CD14-positive monocyte (primary cell): ENCODE data around the gene CDH5. TPM values are rescaled to one million over a fixed set of nuclear protein-coding genes. Genes with fewer than 3 reads are reported as not detected.

Experiments used
- DNase-seq, 3 donors: peaks; one replicate each; pipeline ENCODE4 v3.0.0-alpha.2; 2011 to 2022
- H2AFZ ChIP-seq: 2 replicates; pipeline ENCODE4 v1.6.0; 2012; ENCODE audit warnings: mild to moderate bottlenecking, low read depth, low read length, inconsistent platforms; ENCODE audit not compliant: insufficient read depth, poor library complexity, severe bottlenecking
- H3K27ac ChIP-seq, 2 donors: 1 replicate in 1 of 2; 2 replicates in 1 of 2; pipeline ENCODE4 v1.5.1; 2012 to 2013; ENCODE audit warnings: low read length in 2 of 2, control low read depth in 1 of 2, inconsistent platforms in 1 of 2, low read depth in 1 of 2, mild to moderate bottlenecking in 1 of 2
- H3K27me3 ChIP-seq, 2 donors: one replicate each; pipeline versions ENCODE4 v1.6.0 to v1.6.1; 2011 to 2013; ENCODE audit warnings: low read length in 2 of 2; ENCODE audit not compliant: control insufficient read depth in 2 of 2, insufficient read depth in 2 of 2
- H3K36me3 ChIP-seq, 2 donors: replicated peaks in 1 of 2; 1 replicate in 1 of 2; 2 replicates in 1 of 2; pipeline versions ENCODE4 v1.5.1 to v1.6.1; 2012 to 2013; ENCODE audit warnings: low read length in 2 of 2, control low read depth in 1 of 2, inconsistent platforms in 1 of 2, mild to moderate bottlenecking in 1 of 2; ENCODE audit not compliant: insufficient read depth in 2 of 2, control insufficient read depth in 1 of 2
- H3K4me1 ChIP-seq, 2 donors: 1 replicate in 1 of 2; 2 replicates in 1 of 2; pipeline versions ENCODE4 v1.5.1 to v1.6.1; 2012 to 2013; ENCODE audit warnings: low read length in 2 of 2, control low read depth in 1 of 2, inconsistent platforms in 1 of 2, mild to moderate bottlenecking in 1 of 2, moderate library complexity in 1 of 2; ENCODE audit not compliant: insufficient read depth in 2 of 2, control insufficient read depth in 1 of 2
- H3K4me2 ChIP-seq: replicated peaks from 2 replicates; pipeline ENCODE3; 2012; ENCODE audit warnings: low read length, moderate library complexity, mild to moderate bottlenecking; ENCODE audit not compliant: poor library complexity, severe bottlenecking; ENCODE audit errors: extremely low read depth
- H3K4me3 ChIP-seq, 3 experiments: fragments of 200-600 bp in 1 of 3; sonication (generic) in 1 of 3; replicated peaks in 1 of 3; 1 replicate in 2 of 3; 2 replicates in 1 of 3; pipeline ENCODE4 v1.5.1; 2011 to 2013; ENCODE audit warnings: low read length in 3 of 3, mild to moderate bottlenecking in 3 of 3, control low read depth in 2 of 3, low read depth in 2 of 3, inconsistent platforms in 1 of 3, moderate library complexity in 1 of 3
- H3K79me2 ChIP-seq: 2 replicates; pipeline ENCODE4 v1.6.0; 2012; ENCODE audit warnings: mild to moderate bottlenecking, control low read depth, inconsistent platforms, low read length, moderate library complexity; ENCODE audit not compliant: insufficient read depth
- H3K9ac ChIP-seq: 2 replicates; pipeline ENCODE4 v1.6.0; 2017; ENCODE audit warnings: low read length, mild to moderate bottlenecking; ENCODE audit not compliant: insufficient read depth, poor library complexity, severe bottlenecking
- H3K9me3 ChIP-seq, 2 donors: replicated peaks in 1 of 2; 1 replicate in 1 of 2; 2 replicates in 1 of 2; pipeline versions ENCODE4 v1.5.1 to v1.6.1; 2012 to 2013; ENCODE audit warnings: low read length in 2 of 2, control low read depth in 1 of 2; ENCODE audit not compliant: control insufficient read depth in 1 of 2, insufficient read depth in 1 of 2
- H4K20me1 ChIP-seq: 2 replicates; pipeline ENCODE4 v1.6.0; 2012; ENCODE audit warnings: mild to moderate bottlenecking, low read length, control low read depth, moderate library complexity; ENCODE audit not compliant: insufficient read depth
- H3K27ac Mint-ChIP-seq, 7 donors: one replicate each; pipeline ENCODE4 v1.8.0; 2020; ENCODE audit warnings: mild to moderate bottlenecking in 7 of 7, mixed read lengths in 7 of 7, moderate library complexity in 6 of 7, inconsistent platforms in 2 of 7
- H3K27me3 Mint-ChIP-seq, 3 donors: one replicate each; pipeline ENCODE4 v1.8.0; 2021 to 2022; ENCODE audit warnings: low read depth in 3 of 3, mild to moderate bottlenecking in 3 of 3, mixed read lengths in 3 of 3, moderate library complexity in 3 of 3, inconsistent platforms in 1 of 3
- H3K36me3 Mint-ChIP-seq, 2 donors: one replicate each; pipeline ENCODE4 v1.8.0; 2020; ENCODE audit warnings: mixed read lengths in 2 of 2, inconsistent platforms in 1 of 2, mild to moderate bottlenecking in 1 of 2
- H3K4me1 Mint-ChIP-seq: one replicate; pipeline ENCODE4 v1.8.0; 2020; ENCODE audit warnings: mild to moderate bottlenecking, mixed read lengths
- H3K4me3 Mint-ChIP-seq, 2 donors: one replicate each; pipeline ENCODE4 v1.8.0; 2020; ENCODE audit warnings: mild to moderate bottlenecking in 2 of 2, mixed read lengths in 2 of 2, moderate library complexity in 1 of 2
- H3K9me3 Mint-ChIP-seq, 7 donors: one replicate each; pipeline ENCODE4 v1.8.0; 2020 to 2022; ENCODE audit warnings: mixed read lengths in 7 of 7, mild to moderate bottlenecking in 6 of 7, moderate library complexity in 6 of 7, inconsistent platforms in 2 of 7
- CTCF ChIP-seq: fragments of 200-600 bp; IDR thresholded peaks from one replicate; pipeline ENCODE4 v1.8.0; 2022; ENCODE audit warnings: antibody characterized with exemption, mild to moderate bottlenecking
- WGBS: methylation state at CpG from one replicate; pipeline ENCODE4 v1.1.5; 2013; ENCODE audit warnings: missing lambda C conversion rate; ENCODE audit not compliant: insufficient coverage; 5-methylcytosine and 5-hydroxymethylcytosine counted together
- intact Hi-C, 2 donors: fragments of 100-400 bp; cut with micrococcal nuclease; formaldehyde crosslinking; loops; one replicate each; pipeline versions ENCODE4 v1.15.0 to v1.15.1; 2023
- polyA plus RNA-seq, 3 donors: library from polyadenylated mRNA; depleted of rRNA in 1 of 3; unstranded in 2 of 3; stranded (reverse) in 1 of 3; fragments of 300-500 nt in 2 of 3; fragments of >200 nt in 1 of 3; fragmentation: Illumina TruSeq in 2 of 3; gene quantifications; 1 replicate in 2 of 3; 2 replicates in 1 of 3; pipeline ENCODE4 v1.2.3, GENCODE V29; 2012 to 2021

Gene CDH5
- polyA plus RNA-seq, 3 donors = 0.12 to 0.22 TPM; not detected in 1

- Histone ChIP-seq H3K4me3 (no peak overlapping the region), H3K27ac (no peak overlapping the region), H3K9me3 (no peaks in the 10 kb centered on the region), H3K27me3 (peaks cover 0 to 14% of the 10 kb centered on the region in 2 donors), H2AFZ (no peak overlapping the region), H3K9ac (no peak overlapping the region), H3K36me3 (no peaks in the 10 kb centered on the region), H3K4me2 (no peak overlapping the region), H3K79me2 (no peaks in the 10 kb centered on the region), H3K4me1 (peaks cover 57 to 64% of the 10 kb centered on the region in 2 donors), H4K20me1 (no peaks in the 10 kb centered on the region)
- Mint-ChIP-seq H3K4me3 (peak overlapping the region in 1 of 2 donors; percentile 40), H3K9me3 (peaks cover 0 to 6% (median 0%) of the 10 kb centered on the region in 7 donors), H3K36me3 (no peaks in the 10 kb centered on the region), H3K27ac (peak overlapping the region in 1 of 7 donors; percentile 50), H3K4me1 (peaks cover 82% of the 10 kb centered on the region), H3K27me3 (peaks cover 15 to 36% (median 20%) of the 10 kb centered on the region in 3 donors)
- 55% methylated on average over 2 of the region's 2 CpGs for WGBS
- no peak for TF ChIP-seq CTCF
- intact Hi-C loops = no loop called here
- DNase-seq = no peak
Measured at GRCh38 chr16:66364959-66365306, 1.6 kb upstream of the CDH5 start.

DNA sequence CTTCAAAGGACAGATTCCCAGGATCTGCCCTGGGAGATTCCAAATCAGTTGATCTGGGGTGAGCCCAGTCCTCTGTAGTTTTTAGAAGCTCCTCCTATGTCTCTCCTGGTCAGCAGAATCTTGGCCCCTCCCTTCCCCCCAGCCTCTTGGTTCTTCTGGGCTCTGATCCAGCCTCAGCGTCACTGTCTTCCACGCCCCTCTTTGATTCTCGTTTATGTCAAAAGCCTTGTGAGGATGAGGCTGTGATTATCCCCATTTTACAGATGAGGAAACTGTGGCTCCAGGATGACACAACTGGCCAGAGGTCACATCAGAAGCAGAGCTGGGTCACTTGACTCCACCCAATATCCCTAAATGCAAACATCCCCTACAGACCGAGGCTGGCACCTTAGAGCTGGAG, 840 bp upstream of the CDH5 start:
- peaks cover 82% of the 10 kb centered on the region for H3K4me1 Mint-ChIP-seq
- peaks cover 15 to 36% (median 20%) of the 10 kb centered on the region in 3 donors for H3K27me3 Mint-ChIP-seq
- no peaks in the 10 kb centered on the region for H3K36me3 ChIP-seq
- H3K27ac ChIP-seq = no peak overlapping the region
- no peaks in the 10 kb centered on the region for H3K36me3 Mint-ChIP-seq
- TF ChIP-seq CTCF = no peak
- H3K4me2 ChIP-seq = no peak overlapping the region
- no peak overlapping the region for H3K9ac ChIP-seq
- H3K4me3 ChIP-seq = no peak overlapping the region
- 70% methylated on average over 1 of the region's 4 CpGs for WGBS
- intact Hi-C loops = no loop called here
- H3K27me3 ChIP-seq = peaks cover 0 to 14% of the 10 kb centered on the region in 2 donors
- H3K27ac Mint-ChIP-seq = peak overlapping the region in 2 of 7 donors; percentile 4 to 24
- peaks cover 54 to 61% of the 10 kb centered on the region in 2 donors for H3K4me1 ChIP-seq
- H3K9me3 Mint-ChIP-seq = peaks cover 0 to 6% (median 0%) of the 10 kb centered on the region in 7 donors
- H2AFZ ChIP-seq = no peak overlapping the region
- peak; percentile 25 to 45 (median 35) for DNase-seq
- no peaks in the 10 kb centered on the region for H4K20me1 ChIP-seq
- H3K9me3 ChIP-seq = no peaks in the 10 kb centered on the region
- no peaks in the 10 kb centered on the region for H3K79me2 ChIP-seq
- no peak overlapping the region for H3K4me3 Mint-ChIP-seq
